Mucosa of rectum (tissue), 2 donors: ENCODE measurements around the gene ZNF432.
"Not testable (repeated sequence)": the region's sequence is repeated elsewhere in the genome, so short reads cannot be mapped to it uniquely, and the experiment has no call there.

Experiments used
- H3K27ac ChIP-seq, 2 donors: one replicate each; pipeline ENCODE4 v1.7.0; 2013; ENCODE audit warnings: inconsistent platforms in 2 of 2, low read depth in 2 of 2, low read length in 2 of 2
- H3K27me3 ChIP-seq, 2 donors: one replicate each; pipeline ENCODE4 v1.7.0; 2013; ENCODE audit warnings: low read length in 2 of 2; ENCODE audit not compliant: control insufficient read depth in 2 of 2, insufficient read depth in 2 of 2
- H3K36me3 ChIP-seq, 2 donors: one replicate each; pipeline ENCODE4 v1.7.0; 2013; ENCODE audit warnings: low read length in 2 of 2; ENCODE audit not compliant: control insufficient read depth in 2 of 2, insufficient read depth in 2 of 2
- H3K4me1 ChIP-seq, 2 donors: one replicate each; pipeline ENCODE4 v1.7.0; 2013; ENCODE audit warnings: low read length in 2 of 2, mild to moderate bottlenecking in 1 of 2; ENCODE audit not compliant: control insufficient read depth in 2 of 2, insufficient read depth in 2 of 2
- H3K4me3 ChIP-seq, 2 donors: one replicate each; pipeline ENCODE4 v1.7.0; 2013; ENCODE audit warnings: low read length in 2 of 2
- H3K9ac ChIP-seq, 2 donors: one replicate each; pipeline ENCODE4 v1.7.0; 2013; ENCODE audit warnings: low read length in 2 of 2, low read depth in 1 of 2, mild to moderate bottlenecking in 1 of 2
- H3K9me3 ChIP-seq, 2 donors: one replicate each; pipeline ENCODE4 v1.7.0; 2013; ENCODE audit warnings: low read length in 2 of 2; ENCODE audit not compliant: control insufficient read depth in 2 of 2
- donor health status: healthy.
- donor health status: Normal muscosa, but diverticular disease.

ZNF432 gene

DNA sequence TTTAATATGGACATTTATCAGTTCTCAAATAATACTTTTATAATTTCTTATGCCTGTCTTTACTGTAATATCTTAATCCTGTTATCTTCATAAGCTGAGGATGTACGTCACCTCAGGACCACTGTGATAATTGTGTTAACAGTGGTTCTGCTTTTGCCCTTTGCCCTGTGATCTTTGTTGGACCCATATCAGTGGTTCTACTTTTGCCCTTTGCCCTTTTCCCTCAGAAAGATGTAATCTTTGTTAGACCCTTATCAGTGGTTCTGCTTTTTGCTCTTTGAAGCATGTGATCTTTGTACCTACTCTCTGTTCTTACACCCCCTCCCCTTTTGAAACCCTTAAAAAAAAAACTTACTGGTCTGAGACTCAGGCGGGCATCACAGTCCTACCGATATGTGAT lies 7.8 kb upstream of the ZNF432 start:
- not testable (repeated sequence) for H3K27me3 ChIP-seq, H3K36me3 ChIP-seq, H3K4me1 ChIP-seq, H3K9ac ChIP-seq, H3K27ac ChIP-seq, H3K4me3 ChIP-seq
- H3K9me3 ChIP-seq = peaks cover 22 to 23% of the 10 kb centered on the region in 2 donors

DNA sequence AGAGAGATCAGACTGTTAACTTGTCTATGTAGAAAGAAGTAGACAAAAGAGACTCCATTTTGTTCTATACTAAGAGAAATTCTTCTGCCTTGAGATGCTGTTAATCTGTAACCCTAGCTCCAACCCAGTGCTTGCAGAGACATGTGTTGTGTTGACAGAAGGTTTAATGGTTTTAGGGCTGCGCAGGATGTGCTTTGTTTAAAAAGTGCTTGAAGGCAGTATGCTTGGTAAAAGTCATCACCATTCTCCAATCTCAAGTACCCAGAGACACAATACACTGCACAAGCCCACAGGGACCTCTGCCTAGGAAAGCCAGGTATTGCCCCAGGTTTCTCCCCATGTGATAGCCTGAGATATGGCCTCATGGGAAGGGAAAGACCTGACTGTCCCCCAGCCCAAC lies 3.1 kb upstream of the ZNF432 start:
- not testable (repeated sequence) for H3K27me3 ChIP-seq, H3K36me3 ChIP-seq, H3K9me3 ChIP-seq, H3K4me1 ChIP-seq, H3K9ac ChIP-seq, H3K27ac ChIP-seq, H3K4me3 ChIP-seq

DNA sequence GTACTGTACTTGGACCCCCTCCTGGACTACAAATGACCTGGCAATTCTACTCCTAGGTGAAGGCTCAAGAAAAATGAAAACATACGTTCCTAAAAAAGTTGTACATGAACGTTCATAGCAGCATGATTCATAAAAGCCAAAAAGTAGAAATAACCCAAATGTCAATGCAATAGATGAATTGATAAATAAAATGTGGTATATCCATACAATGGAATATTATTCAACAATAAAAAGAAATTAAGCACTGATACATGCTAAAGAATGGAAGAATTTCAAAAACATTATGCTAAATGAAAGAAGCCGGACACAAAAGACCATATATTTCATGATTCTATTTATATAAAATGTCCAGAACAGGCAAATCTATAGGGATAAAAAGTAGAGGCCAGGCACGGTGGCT lies 9.5 kb downstream of the ZNF432 start:
- Histone ChIP-seq H3K36me3 (peaks cover 74 to 75% of the 10 kb centered on the region in 2 donors), H3K9me3 (peaks cover 53 to 59% of the 10 kb centered on the region in 2 donors), H3K27me3 (no peaks in the 10 kb centered on the region), H3K9ac (no peak overlapping the region), H3K4me1 (no peaks in the 10 kb centered on the region), H3K4me3 (no peak overlapping the region), H3K27ac (no peak overlapping the region)

DNA sequence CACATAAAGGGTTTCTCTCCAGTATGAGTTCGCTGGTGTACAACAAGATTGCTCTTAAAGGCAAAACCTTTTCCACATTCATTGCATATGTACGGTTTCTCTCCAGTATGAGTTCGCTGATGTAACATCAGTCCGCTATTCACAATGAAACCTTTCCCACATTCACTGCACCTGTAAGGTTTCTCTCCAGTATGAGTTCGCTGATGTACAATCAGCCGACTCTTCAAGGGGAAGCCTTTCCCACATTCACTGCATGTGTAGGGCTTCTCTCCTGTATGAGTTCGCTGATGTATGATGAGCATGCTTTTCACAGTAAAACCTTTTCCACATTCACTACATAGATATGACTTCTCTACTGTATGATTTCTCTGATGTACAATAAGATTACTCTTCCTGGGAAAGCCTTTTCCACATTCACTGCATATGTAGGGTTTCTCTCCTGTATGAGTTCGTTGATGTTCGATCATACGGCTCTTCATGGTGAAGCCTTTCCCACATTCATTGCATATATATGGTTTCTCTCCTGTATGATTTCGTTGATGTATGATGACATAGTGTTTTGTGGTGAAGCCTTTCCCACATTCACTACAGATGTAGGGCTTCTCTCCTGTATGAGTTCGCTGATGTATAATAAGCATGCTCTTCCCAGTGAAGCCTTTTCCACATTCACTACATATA lies 14.4 kb downstream of the ZNF432 start:
- peaks cover 59 to 68% of the 10 kb centered on the region in 2 donors for H3K9me3 ChIP-seq
- H3K4me1 ChIP-seq = no peaks in the 10 kb centered on the region
- H3K27ac ChIP-seq = no peak overlapping the region
- peaks cover 49 to 55% of the 10 kb centered on the region in 2 donors for H3K36me3 ChIP-seq
- no peak overlapping the region for H3K9ac ChIP-seq
- peak overlapping the region; percentile 21 to 24 for H3K4me3 ChIP-seq
- H3K27me3 ChIP-seq = no peaks in the 10 kb centered on the region

DNA sequence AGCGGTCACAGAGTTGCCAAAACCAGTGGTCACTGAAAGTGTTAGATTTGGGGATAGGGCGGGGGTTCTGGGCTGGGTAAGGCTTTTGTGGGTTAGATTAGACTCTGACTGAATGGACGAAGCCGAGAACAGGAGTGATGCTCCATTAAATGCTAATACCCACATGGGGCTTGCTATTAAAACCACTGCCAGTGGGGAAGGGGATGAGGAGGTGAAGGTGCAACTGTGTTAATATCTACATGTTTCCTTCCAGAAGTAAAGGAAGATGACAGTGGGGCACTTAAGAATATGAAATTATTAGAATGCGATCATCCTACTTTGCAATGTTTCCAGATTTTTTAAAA lies 19.9 kb downstream of the ZNF432 start:
- peak overlapping the region; percentile 91 to 94 for H3K9ac ChIP-seq

DNA sequence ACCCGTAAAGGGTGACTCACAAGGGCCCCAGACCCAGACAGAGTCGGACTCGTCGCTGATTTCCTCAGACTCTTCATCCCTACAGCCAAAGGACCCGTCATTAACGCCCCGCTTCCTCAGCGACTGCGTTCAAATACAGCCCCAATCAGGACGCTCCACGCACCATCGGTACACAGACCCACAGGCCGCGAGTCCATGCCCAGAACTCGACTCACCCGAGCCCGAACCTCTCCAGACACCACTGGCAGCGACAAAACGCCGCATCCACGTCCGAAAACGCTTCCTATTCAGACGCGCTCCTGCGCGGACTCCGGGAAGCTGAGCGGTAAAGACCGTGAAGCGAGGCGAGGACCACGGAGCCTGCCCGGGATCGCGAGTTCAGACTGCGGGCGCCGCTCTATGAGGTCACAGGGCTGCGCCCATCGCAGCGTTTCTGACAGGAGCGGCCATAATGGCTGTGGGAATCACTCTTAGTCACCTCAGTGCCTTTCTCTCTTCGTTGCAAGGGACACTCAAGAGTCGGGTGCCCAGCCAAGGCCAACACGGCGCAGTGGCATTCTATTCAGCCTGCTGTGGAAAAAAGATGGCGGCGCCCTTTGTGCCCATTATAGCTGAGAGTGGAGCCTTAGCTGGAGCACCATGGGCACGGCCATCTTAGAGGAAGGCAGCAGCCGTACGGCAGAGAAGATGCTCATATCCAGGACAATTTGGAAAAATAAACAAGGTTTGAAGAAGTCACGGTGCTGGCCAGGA lies 20.4 kb downstream of the ZNF432 start, which contains the start of gene ZNF614:
TSS of gene ZNF614 (minus strand) at position 353 of the 753 bp plus-strand sequence. CDS start 2,634 bp downstream, outside the sequence.
- Histone ChIP-seq H3K27me3 (no peaks in the 10 kb centered on the region), H3K9ac (peak within 1 kb of the TSS; percentile 91 to 94), H3K4me3 (peak within 1 kb of the TSS; percentile 93 to 97), H3K27ac (peak within 1 kb of the TSS; percentile 77 to 92), H3K9me3 (peaks cover 23 to 26% of the 10 kb centered on the region in 2 donors), H3K36me3 (peaks cover 24 to 25% of the 10 kb centered on the region in 2 donors), H3K4me1 (no peaks in the 10 kb centered on the region)

More for the DNA sequence above, 19.9 kb downstream of the ZNF432 start:
- H3K4me3 ChIP-seq = peak overlapping the region; percentile 93 to 97
- H3K27ac ChIP-seq = peak overlapping the region; percentile 77 to 92
- H3K36me3 ChIP-seq = peaks cover 19 to 23% of the 10 kb centered on the region in 2 donors
- no peaks in the 10 kb centered on the region for H3K4me1 ChIP-seq
- H3K27me3 ChIP-seq = no peaks in the 10 kb centered on the region
- peaks cover 23 to 28% of the 10 kb centered on the region in 2 donors for H3K9me3 ChIP-seq

DNA sequence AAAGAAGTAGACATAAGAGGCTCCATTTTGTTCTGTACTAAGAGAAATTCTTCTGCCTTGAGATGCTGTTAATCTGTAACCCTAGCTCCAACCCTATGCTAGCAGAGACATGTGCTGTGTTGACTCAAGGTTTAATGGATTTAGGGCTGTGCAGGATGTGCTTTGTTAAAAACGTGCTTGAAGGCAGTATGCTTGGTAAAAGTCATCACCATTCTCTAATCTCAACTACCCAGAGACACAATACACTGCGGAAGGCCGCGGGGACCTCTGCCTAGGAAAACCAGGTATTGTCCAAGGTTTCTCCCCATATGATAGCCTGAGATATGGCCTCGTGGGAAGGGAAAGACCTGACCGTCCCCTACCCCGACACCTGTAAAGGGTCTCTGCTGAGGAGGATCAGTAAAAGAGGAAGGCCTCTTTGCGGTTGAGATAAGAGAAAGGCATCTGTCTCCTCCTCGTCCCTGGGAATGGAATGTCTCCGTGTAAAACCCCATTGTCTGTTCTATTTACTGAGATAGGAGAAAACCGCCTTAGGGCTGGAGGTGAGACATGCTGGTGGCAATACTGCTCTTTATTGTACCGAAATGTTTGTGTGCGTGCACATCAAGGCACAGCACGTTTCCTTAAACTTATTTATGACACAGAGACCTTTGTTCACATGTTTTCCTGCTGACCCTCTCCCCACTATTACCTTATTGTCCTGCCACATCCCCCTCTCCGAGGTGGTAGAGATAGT lies 22.2 kb downstream of the ZNF432 start:
- not testable (repeated sequence) for H3K27ac ChIP-seq, H3K4me1 ChIP-seq, H3K9ac ChIP-seq, H3K27me3 ChIP-seq, H3K4me3 ChIP-seq
- Histone ChIP-seq H3K36me3 (peaks cover 30 to 34% of the 10 kb centered on the region in 2 donors), H3K9me3 (peaks cover 21 to 24% of the 10 kb centered on the region in 2 donors)

DNA sequence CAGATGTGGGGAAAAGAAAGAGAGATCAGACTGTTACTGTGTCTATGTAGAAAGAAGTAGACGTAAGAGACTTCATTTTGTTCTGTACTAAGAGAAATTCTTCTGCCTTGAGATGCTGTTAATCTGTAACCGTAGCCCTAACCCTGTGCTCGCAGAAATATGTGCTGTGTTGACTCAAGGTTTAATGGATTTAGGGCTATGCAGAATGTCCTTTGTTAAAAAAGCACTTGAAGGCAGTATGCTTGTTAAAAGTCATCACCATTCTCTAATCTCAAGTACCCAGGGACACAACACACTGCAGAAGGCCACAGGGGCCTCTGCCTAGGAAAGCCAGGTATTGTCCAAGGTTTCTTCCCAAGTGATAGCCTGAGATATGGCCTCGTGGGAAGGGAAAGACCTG lies 24.2 kb downstream of the ZNF432 start:
- not testable (repeated sequence) for H3K9ac ChIP-seq, H3K27me3 ChIP-seq, H3K27ac ChIP-seq, H3K4me1 ChIP-seq, H3K4me3 ChIP-seq
- peaks cover 34 to 38% of the 10 kb centered on the region in 2 donors for H3K9me3 ChIP-seq
- H3K36me3 ChIP-seq = peaks cover 46 to 53% of the 10 kb centered on the region in 2 donors

DNA sequence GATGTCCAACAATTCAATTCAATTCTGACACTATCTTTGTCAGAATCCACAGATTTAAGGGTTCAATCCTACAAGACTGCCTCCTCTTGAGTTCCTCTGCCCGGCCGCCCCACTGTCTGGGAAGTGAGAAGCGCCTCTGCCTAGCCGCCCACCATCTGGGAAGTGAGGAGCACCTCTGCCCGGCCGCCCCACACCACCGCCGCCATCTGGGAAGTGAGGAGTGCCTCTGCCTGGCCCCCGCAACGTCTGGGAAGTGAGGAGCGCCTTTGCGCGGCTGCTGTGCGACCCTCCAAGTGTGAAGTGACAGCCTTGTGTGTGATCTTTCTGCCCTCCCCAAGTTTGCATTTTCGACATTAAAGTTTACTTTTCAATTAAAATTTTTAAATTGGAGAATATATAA lies 26.4 kb downstream of the ZNF432 start:
- H3K9ac ChIP-seq = no peak overlapping the region
- no peak overlapping the region for H3K27ac ChIP-seq
- no peak overlapping the region for H3K4me3 ChIP-seq
- no peaks in the 10 kb centered on the region for H3K27me3 ChIP-seq
- peaks cover 64 to 72% of the 10 kb centered on the region in 2 donors for H3K36me3 ChIP-seq
- peaks cover 51 to 55% of the 10 kb centered on the region in 2 donors for H3K9me3 ChIP-seq
- H3K4me1 ChIP-seq = no peaks in the 10 kb centered on the region

DNA sequence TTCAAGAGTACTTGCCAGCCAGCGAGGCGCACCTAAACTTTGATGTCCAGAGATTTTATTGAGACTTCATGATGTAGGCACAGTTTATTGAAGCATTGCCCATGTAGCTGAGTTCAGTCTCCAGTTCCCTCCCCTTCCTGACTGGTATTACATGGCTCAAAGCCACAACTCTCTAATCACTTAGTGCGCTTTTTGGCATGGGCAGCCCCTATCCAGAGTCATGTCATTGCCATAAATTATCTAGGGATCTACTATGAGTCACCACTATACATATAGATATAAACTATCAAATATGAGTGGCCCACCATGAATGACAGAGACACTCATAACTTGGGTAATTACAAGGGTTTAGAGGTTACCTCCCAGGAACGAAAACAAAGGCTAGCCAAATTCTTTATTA lies 28.1 kb downstream of the ZNF432 start:
- peaks cover 75 to 87% of the 10 kb centered on the region in 2 donors for H3K36me3 ChIP-seq
- H3K27me3 ChIP-seq = no peaks in the 10 kb centered on the region
- H3K9ac ChIP-seq = no peak overlapping the region
- H3K9me3 ChIP-seq = peaks cover 64 to 71% of the 10 kb centered on the region in 2 donors
- H3K4me3 ChIP-seq = peak overlapping the region; percentile 10 to 14
- no peak overlapping the region for H3K27ac ChIP-seq
- no peaks in the 10 kb centered on the region for H3K4me1 ChIP-seq
